GM19455 (cell line): ENCODE data around the gene ANKDD1A.
A peak's percentile ranks its signal among the peaks of the same experiment; 100 is the strongest.

Experiments
- ATAC-seq: cut with Tn5 transposase; IDR thresholded peaks from one replicate; pipeline ENCODE4 v1.9.1; 2021; ENCODE audit not compliant: unreplicated experiment

The ANKDD1A gene

GRCh38 chr15:64960153-64960552 is 48.5 kb downstream of the ANKDD1A start:
- ATAC-seq: no peak

GRCh38 chr15:64961013-64961412 is 49.3 kb downstream of the ANKDD1A start:
- ATAC-seq: no peak

DNA sequence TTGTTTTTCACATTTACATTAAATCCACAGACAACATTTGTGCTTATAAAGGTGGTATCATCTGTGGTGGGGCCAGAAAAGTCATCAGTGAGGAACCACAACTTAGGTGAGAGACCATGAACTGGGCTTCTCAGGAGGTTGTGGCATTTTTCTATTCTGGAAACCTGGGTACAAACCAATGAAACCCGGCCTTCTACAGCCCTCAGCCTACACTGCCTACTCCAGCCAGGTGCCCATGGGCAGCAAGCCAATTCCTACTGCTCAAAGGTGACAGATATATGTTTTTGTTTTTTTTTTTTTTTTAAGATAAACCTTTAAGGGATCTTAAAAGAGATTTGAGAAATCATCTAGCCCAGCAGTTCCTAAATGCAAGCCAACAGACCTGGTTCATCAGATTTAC is 57.7 kb downstream of the ANKDD1A start:
- ATAC-seq: no peak

DNA sequence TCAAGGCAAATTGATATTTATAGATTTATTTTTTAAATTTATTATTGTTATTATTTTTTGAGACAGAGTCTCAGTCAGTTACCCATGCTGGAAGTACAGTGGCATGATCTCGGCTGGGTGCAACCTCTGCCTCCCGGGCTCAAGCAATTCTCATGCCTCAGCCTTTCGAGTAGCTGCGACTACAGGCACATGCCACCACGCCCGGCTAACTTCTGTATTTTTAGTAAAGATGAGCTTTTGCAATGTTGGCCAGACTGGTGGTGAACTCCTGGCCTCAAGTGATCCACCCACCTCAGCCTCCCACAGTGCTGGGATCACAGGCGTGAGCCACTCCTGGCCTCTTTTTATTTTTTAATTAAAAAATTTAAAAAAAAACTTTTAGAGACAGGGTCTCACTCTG is 59.0 kb downstream of the ANKDD1A start:
- ATAC-seq: no peak

DNA sequence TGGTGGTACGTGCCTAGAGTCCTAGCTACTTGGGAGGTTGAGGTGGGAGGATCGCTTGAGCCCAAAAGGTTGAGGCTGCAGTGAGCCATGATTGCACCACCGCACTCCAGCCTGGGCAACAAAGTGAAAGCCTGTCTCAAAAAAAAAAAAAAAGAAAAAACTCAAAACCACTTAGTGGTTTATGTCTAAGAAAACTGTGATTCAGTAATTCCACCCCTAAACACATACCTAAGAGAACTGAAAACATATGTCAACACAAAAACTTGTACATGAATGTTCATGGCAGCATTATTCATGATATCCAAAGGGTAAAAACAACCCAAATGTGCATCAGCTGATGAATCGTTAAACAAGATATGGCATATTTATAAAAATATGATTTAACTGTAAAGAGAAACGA is 63.7 kb downstream of the ANKDD1A start:
- no peak for ATAC-seq

DNA sequence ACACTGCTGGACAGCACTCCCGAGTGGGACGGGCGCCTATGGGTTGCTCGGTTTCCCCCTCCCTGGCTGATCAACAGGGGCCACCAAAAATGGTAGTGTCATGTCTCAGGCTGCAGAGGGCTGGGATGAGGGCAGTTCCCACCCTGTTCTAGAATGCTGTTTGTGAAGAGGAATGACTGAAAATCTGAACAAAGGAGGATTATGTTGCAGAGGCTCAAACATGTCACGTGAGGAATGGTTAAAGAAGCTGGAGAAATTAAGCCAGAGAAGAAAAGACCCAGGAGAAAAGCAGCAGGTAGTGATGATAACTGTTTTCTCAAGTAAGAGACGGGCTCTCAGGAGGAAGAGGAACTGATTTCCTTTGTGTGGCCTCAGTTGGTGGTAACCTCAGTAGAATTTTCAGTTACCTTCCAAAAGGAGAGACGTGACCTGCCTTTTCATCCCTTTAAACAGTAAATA is 67.6 kb downstream of the ANKDD1A start:
- ATAC-seq: no peak

- no peak for ATAC-seq
These were observed 70.2 kb downstream of the ANKDD1A start for GRCh38 chr15:64981812-64982431.

DNA sequence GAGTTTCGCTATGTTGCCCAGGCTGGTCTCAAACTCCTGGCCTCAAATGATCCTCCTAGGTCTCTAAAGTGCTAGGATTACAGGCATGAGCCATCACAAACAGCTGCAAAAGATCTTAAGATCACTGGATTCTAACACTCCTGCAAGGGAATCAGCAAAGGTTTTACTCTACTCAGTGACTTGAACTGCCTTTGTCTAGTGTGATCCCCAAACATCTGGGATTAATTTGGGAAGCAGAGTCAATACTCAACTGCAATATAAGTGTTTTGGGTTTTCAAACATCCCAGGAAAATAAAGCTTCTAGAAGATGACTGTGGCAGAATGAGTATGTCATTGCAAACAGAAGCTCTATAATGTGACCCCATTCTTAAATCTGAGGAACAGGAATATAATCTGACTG is 70.8 kb downstream of the ANKDD1A start:
- ATAC-seq: no peak

- ATAC-seq: no peak
These were observed 73.8 kb downstream of the ANKDD1A start for GRCh38 chr15:64985366-64986033.

DNA sequence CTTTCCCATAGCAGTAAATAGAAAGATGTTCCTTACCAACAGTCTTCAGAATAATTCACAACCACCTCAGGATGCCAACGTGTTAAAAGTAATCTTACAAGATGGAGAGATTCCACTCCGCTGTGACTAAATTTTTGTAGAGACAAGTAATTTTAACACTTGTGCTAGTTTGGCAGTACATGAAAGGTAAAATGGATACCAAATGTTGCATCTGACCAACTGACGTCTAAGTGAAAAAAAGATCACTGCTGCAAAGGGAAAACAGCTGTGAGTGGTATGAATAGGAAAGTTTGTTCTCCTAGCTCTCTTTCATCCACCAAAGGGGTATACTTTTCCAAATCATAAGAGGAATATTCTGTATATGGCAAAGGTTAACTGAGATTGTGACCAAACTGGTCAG is 75.4 kb downstream of the ANKDD1A start:
- no peak for ATAC-seq

- peak; percentile 95 for ATAC-seq
These were observed 77.9 kb downstream of the ANKDD1A start, which contains the start of gene SPG21 for GRCh38 chr15:64989416-64990167. SPG21 (minus strand) TSS chr15:64989914; CDS start chr15:64983569, 6,345 bp downstream.

GRCh38 chr15:64990168-64990470 is 78.4 kb downstream of the ANKDD1A start:
- no peak for ATAC-seq

DNA sequence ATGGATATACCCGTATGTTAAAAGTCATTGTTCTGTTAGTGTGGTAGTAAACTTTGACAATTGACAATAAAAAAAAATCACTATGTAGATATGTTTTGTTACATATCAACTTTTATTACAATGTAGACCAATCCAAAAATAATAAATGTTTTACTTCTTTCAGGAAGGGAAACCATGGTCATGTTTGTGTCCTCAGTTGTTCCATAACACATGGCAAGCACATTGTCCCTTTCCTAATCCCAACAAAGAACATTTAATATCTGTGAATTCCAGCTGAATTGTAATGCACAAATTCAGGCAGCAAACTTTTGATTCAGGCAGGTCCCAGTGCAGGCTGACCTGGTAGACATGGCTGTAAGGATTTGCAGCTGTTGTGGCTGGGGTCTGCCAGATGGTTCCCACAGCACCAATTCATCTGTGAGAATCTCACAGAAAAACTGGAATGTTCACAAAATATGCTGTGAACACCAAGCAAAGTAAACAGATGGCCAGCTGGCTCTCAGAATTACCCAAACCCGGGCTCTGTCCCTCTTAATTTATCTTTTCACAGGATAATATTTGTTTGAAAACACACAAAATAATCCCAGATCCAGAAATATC is 79.9 kb downstream of the ANKDD1A start:
- no peak for ATAC-seq

DNA sequence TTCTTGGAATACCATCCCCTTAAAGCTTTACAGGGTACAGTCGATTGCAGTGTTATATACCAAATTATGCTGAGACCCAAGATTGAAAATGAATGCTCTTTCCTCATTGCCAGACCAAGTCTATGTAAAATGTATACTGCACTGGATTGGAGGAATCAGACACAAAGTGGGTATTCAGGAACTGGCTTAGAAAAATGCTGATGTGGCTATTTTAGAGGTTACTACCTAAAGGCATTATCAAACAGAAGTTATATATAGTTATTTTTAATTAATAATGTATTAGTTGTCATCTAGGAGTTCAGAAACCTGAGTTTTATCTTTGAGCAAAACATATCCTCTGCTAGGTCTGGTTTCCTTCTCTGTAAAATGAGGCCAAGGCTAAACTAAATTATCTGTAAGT is 81.6 kb downstream of the ANKDD1A start:
- no peak for ATAC-seq

GRCh38 chr15:64997066-64997465 is 85.4 kb downstream of the ANKDD1A start:
- no peak for ATAC-seq

DNA sequence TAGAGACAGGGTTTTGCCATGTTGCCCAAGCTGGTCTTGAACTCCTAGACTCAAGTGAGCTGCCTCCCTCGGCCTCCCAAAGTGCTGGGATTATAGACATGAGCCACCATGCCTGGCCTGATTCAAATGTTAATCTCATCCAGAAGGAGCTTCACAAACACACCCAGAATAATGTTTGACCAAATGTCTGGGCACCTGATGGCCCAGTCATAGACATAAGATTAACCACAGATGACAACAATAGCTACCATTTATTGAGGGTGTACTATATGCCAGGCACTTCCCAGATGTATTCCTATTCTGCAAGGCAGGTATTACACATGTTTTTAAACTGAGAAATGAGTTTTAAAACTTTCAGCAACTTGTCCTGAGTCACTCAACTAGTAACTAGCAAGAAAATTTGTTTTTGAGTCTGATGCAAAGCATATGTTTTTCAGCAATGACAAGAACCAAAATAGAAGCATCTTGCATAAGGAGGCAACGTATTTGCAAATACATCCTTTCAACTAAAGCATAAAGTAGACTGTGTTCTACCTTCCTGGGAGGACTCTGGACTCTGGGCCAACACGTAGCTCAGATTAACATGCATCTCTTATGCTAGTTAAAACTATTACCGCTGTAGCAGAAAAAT is 86.2 kb downstream of the ANKDD1A start:
- no peak for ATAC-seq

- no peak for ATAC-seq
These were observed 93.3 kb downstream of the ANKDD1A start for GRCh38 chr15:65004993-65005392.

DNA sequence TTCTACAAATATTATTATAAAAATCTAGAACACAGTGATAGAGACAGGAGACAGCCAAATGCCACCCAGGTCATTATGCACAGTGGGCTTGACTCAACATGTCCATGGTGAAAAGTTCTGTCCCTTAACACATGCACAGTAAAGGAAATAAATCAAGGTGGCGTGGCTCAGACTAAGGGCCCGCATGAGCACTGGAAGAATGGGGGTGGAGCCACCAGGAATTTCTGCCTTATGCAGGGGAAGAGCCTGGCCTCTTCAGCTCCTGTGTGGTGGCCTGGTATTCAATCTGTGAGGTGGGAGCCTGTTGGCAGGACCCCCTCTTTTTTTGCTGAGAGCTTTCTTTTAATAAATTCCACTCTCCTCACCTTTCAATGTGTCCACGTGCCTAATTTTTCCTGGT is 95.2 kb downstream of the ANKDD1A start:
- ATAC-seq: no peak
